NCI-H1105 treated with DMSO at 0.1 percent for 48 hours (cell line): Measurements from ENCODE around the gene ARL3.
A peak's percentile ranks its signal among the peaks of the same experiment; 100 is the strongest.
"Not testable (repeated sequence)": the region's sequence is repeated elsewhere in the genome, so short reads cannot be mapped to it uniquely, and the experiment has no call there.

ENCODE experiments used
- DNase-seq: peaks from one replicate; lab custom pipeline; 2025; lab: John Stamatoyannopoulos, UW

The ARL3 gene

DNA sequence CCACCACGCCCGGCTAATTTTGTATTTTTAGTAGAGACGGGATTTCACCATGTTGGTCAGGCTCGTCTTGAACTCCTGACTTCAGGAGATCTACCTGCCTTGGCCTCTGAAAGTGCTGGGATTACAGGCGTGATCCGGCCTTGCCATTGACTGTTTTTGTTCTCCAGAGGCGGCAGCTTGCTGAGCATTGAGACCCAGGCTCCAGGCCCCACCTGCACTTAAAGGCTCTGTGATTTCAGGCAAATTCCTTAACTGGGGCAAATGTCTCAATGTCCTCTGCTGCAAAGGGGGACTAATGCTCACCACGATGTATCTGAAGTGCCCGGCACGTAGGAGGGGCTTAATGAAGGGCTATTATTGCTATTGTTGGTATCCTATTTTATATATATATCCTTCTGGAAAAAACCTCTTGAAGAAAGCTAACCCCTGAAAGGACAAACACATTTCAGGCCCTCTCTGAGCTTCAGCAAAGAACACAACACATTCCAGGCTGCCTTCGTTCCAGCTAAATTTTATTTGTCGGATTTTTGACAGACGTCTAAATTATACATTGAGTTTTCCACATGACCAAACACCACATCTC, 40.9 kb downstream of the ARL3 start:
- DNase-seq = no peak

DNA sequence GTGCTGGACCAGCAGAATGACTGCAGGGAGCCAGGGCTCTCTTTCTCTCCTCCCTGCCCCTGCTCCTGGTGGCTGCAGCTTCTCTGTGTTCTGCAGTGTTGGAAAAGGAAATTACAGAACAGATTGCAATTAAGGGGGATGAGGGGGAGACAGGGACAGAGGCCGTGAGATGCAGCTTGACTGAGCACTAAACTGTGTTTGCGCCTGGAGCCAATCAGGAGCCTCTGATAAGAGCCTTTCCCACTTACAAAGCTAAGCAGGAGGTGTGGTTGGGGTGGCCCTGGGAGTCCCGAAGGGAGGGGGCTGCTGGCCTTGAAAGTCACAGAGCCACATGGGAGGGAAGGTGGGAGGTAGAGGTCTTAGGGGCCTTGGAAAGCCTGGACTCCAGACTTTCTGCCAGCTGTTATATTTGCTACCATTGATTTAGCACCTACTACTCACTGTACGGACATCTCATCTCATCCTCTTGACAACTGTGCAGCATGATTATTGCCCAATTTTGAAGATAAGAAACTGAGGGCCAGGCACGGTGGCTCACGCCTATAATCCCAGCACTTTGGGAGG, 43.2 kb downstream of the ARL3 start:
- no peak for DNase-seq

DNA sequence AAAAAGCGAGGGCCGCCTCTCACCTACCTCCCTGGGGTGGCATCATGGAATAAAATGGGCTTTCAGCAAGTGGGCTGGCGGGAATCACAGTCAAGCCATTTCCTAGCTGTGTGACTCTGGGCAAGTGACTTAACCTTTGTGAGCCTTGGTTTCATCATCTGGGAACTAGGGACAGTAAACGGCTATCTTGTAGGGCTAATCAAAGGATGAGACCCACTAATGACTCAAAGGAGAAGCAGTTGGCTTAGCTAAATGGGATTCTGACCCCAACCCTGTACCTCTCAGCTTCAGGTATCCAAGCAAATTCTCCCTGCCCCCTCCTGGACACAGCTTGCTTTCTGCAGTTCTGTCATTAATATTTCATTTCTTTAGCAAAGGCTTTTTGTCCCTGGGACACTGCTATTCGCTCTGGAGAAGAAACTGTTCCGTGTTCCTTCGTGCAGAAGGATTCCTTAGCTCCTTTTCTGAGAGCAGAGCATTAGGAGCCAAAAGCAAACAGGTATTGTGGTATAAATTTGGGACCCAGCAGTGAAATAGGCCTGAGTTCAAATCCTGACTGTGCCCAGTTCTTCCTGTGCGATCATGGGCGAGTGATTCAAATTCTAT, 44.0 kb downstream of the ARL3 start:
- no peak for DNase-seq

DNA sequence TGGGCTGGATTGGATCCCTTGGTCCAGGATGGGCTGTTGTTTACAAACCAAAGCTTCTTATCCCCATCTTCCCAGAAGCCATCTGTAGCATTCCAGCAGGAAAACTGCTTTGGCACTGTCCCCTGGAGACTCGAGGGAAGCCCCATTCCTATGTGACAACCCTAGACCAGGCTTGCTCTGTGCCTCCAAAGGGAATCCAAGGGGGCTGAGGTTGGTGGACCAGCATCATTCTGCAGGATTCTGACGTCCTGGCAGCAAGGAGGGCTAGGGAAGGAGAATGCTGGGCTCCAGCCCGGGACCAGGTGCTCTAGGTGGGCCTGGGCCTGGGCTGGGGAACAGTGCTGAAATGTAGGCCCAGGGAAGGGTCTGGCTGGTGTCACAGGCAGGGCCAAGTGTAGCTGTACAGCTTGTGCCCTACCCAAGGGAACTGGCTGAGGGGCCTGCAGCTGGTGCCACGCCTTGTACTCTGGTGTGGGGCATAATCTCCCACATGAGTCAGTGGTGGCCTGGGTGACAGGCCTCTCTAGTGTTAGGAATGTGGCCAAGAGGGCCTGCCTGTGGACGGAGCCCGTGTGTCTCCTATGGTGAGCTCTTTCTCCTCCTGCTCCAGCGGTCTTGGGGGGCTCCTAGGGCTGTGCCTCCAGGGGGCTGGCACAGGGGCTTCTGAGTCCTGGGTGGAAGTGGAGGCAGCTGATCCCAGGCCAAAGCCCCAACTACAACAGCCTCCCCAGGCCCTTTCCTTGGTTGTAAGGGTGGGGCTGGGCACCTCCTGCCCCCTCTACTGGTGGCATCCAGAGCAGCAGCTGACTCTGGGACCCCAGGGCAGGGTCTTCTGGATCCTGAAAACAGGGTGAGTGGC, 44.8 kb downstream of the ARL3 start:
- DNase-seq = no peak

DNA sequence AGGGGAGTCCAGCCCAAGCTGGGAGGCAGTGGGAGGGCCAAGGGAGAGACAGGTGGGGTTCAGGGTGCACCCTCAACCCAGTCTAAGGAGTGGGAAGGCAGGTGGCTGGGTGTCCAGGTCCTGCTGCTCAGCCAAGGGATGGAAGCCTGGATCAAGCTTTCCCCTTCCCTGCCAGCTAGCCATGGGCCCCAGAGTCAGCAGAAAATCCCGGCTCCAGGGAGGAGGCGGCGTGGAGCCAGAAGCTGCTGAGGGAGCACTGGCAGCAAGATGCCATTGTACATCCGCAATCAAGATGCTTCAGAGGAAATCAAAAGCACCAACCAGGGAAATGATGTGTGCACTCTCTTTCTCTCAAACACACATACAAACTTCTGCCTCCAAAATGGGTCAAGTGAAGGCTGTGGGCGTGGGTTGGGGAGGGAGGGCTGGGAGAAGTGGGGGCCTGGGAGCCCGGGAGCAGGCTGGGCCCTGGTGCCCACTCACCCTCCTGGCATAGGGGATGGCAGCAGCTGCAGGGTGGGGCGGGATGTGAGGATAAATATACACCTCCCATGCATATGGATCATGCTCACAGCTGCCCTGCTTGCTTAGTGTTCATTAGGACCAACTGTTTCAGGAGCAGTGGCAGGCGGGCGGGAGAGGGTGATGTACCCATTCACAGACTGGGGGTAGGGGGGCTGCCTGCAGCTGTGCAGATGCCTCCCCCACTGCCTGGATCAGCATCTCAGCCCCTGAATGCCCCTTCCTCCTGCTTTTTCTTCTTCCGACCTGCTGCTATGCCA, 45.7 kb downstream of the ARL3 start:
- no peak for DNase-seq

DNA sequence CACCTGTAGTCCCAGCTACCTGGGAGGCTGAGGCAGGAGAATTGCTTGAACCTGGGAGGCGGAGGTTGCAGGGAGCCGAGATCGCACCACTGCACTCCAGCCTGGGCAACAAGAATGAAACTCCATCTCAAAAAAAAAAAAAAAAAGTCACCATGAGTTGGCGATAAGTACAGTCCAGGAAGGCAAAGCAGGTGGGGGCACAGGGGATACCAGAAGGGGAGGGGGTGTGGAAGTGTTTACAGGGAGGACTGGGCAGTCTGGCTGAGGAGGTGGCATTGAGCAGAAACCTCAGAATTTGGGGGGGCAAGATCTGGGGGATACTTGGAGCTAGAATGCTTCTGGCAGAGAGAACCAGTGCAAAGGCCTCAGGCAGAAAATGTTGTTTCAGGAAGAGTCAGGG, 46.8 kb downstream of the ARL3 start:
- not testable (repeated sequence) for DNase-seq

DNA sequence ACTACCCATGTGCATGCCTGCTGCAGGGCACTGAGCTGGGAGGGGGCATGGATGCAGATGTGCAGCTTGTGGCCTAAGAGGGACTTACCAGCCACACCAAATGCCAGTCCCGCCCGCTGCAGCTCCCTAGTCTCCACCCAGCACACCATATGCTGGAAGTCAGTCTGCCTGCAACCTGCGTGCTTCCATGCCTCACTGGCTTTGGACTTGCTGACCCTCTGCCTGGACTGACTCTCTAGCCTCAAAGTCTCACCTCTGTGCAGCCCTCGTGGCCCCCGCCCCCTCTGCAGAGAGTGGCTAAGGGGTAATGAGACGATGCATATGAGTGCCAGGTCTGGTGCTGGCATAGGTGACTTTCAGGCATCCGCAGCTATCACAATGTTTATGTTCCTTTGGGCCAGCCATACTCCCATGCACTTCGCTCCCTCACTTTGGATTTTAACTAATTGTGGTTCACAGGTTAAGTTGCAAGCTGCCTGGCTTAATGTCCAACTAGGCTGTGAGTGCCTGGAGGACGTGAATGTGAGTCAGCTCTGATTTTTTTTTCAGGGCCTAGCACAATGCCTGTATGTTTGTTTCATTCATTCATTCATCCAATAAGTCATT, 48.2 kb downstream of the ARL3 start:
- DNase-seq = no peak

DNA sequence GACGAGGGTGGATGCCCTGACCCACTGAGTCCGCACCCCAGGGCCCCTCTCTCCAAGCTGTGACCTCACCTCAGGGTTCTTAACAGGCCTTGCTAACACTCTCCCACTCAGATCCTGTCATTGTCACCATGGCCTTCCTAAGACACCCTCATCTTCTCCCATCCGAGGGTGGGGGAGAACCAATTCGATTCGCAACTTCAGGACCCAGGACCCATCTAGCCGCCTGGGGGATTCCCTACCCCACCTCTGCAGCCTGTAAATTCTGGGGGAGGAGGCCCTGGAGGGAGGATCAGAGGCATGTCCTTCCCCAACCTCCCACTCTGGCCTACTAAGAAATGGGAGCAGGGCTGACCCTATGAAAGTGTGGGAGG, 52.6 kb downstream of the ARL3 start:
- no peak for DNase-seq

DNA sequence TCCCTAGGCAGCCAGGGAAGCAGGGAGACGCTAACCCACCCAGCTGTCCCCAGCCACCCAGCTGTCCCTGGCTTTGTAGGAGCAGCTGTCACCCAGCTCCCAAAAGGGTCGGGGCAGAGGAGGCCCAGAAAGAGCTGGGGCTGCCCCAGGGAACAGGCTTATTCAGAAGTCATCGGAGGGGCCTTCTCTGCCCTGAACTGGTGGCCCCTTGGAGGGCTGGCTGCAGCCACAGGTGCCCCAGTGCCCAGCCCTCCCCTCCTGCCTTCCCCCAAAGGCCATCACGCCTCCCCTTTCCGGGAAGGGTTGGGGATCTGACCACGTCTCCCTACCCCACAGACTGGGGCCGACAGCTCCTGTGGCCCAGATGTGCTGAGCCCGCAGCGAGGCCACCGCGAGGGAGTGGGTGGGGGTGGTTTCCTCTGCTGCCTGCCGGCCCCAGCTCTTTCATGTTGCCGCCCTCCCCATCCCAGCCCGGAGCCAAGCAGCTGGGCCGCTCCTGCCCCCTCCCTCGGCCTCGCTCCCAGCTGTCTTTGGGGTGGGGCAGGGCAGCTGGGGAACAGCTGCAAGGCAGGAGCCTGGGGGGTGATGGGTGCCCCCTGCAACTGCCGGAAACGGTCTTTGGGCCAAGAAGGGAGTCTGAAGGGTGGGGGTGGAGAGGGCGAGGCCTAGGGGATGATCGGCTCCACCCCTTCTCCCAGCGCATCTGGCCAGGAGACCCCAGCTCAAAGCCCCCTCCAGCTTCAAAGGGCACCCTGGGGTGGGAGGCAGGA, 53.1 kb downstream of the ARL3 start:
- peak; percentile 11 for DNase-seq

DNA sequence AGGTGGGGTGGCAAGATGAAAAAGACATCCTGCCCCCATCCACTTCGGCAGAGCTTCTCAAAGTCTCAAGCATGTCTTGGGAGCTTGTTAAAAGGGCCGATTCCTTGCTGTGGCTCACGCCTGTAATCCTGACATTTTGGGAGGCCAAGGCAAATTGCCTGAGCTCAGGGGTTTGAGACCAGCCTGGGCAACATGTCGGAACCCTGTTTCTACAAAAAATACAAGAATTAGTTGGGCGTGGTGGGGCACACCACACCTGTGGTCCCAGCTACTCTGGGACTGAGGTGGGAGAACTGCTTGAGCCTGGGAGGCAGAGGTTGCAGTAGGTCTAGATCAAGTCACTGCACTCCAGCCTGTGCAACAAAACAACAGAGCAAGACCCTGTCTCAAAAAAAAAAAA, 55.4 kb downstream of the ARL3 start:
- DNase-seq = no peak

DNA sequence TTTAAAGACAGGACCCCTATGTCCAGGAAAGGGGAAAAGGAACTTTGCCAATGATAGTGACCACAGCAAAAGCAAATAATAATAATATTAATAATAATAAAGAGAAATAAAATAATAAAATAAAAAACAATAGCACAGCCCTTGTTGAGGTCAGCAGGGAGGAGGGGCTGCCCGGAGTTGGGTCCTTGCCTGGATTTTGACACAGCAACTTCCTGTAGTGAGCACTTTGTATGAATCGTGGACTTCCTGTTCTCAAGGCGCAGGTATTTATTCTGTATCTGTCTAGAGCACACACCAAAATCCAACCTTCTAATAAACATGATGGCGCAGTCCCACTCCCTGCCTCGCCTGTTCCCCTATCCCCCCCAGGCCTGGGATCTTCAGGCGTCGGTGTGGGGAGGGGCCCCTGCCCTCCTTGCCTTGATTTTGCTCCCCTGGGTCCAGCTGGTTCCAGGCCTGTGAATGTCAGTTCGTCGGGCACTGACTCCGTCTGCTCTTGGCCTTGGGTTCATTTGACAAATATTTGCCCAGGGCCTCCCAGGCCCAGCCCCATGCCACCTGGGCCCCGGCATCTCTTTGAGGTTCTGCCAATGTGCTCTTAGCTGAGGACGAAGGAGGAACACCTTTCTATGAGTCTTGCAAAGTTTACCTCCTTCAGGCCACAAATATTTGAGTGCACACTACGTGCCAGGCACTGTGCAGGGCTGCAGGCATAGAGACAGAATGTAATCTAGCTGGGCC, 56.0 kb downstream of the ARL3 start:
- no peak for DNase-seq

DNA sequence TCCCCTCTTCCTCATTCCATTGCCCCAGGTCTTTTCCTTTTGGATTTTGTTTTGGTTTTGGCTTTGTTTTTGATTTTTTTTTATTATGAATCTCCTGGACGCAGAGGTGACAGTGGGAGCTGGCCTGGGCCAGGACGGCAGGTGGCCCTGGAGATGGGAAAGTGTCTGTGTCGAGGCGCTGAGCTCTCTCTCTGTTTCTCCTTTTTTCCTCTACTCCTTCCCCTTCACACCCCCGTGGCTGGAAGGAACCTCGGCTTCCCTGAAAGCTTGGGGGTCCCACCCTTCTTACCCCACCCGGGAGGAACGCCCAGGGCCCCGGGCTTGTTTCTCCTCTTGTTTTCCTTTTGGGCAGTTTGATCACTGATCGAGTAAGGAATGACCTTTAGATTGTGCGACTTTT, 56.7 kb downstream of the ARL3 start:
- no peak for DNase-seq

DNA sequence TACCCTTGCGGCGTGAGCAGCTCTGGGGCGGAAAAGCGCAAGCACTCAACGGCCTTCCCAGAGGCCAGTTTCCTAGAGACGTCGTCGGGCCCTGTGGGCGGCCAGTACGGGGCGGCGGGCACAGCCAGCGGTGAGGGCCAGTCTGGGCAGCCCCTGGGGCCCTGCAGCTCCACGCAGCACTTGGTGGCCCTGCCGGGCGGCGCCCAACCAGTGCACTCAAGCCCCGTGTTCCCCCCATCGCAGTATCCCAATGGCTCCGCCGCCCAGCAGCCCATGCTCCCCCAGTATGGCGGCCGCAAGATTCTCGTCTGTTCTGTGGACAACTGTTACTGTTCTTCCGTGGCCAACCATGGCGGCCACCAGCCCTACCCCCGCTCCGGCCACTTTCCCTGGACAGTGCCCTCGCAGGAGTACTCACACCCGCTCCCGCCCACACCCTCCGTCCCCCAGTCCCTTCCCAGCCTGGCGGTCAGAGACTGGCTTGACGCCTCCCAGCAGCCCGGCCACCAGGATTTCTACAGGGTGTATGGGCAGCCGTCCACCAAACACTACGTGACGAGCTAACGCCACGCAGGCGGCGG, 57.3 kb downstream of the ARL3 start:
- DNase-seq = no peak

DNA sequence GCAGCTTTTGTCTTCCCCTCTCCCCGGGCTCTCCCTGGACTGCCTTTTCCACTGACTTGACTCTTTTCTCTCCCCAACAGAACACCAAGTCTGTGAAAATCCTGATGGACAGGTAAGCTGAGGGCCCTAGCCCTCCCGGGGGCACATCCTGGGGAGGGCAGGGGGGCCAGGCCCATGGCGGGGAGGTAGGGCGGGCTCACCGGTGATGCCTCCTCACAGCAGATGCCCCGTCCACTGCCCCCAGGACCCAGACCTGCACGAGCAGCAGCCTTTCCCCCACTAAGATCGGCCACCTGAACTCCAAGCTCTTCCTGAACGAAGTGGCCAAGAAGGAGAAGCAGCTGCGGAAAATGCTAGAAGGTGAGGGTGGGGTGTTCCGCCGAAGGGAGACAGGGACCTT, 58.2 kb downstream of the ARL3 start:
- DNase-seq = no peak

DNA sequence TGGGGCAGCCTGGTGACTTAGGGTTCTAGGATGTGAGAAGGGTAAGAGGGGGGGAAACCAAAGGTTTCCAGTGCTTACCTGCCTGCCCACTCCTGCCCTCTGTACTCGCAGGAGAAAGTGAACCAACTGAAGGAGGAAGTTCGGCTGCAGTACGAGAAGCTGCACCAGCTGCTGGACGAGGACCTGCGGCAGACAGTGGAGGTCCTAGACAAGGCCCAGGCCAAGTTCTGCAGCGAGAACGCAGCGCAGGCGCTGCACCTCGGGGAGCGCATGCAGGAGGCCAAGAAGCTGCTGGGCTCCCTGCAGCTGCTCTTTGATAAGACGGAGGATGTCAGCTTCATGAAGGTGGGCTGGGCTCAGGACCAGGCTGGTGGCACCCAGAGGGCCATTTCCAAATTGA, 59.2 kb downstream of the ARL3 start:
- no peak for DNase-seq

DNA sequence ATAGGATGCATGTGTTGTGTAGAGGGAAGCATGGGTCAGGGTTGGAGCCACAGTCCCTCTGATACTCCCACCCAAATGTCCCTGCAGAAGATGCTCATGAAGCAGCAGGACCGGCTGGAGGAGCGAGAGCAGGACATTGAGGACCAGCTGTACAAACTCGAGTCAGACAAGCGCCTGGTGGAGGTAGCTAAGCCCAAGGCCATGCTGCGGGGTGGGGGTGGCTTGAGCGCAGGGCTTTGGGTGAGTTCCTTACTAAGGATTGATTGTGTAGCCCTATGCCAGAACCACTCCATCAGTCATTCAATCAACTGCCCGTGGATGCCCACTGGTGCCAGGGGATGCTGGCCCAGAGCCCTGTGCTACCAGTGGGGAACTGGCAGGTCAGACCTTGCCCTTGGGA, 59.6 kb downstream of the ARL3 start:
- DNase-seq = no peak

DNA sequence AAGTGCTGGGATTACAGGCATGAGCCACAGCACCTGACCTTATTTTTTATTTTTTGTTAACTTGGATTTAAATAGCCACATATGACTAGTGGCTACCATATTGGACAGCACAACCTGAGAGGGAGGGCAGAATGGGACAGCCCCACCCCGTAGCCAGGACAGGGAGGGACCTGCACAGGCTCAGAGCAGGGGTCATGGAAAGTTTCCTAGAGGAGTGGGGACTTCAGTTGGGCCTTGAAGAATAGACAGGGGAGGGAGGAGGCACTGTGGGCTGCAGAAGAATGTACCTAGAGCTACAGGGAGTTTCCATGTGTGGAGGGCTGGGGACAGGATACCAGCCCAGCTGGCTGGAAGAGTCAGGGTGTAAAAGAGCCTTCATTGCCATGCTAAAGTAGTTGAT, 61.1 kb downstream of the ARL3 start:
- DNase-seq = no peak

DNA sequence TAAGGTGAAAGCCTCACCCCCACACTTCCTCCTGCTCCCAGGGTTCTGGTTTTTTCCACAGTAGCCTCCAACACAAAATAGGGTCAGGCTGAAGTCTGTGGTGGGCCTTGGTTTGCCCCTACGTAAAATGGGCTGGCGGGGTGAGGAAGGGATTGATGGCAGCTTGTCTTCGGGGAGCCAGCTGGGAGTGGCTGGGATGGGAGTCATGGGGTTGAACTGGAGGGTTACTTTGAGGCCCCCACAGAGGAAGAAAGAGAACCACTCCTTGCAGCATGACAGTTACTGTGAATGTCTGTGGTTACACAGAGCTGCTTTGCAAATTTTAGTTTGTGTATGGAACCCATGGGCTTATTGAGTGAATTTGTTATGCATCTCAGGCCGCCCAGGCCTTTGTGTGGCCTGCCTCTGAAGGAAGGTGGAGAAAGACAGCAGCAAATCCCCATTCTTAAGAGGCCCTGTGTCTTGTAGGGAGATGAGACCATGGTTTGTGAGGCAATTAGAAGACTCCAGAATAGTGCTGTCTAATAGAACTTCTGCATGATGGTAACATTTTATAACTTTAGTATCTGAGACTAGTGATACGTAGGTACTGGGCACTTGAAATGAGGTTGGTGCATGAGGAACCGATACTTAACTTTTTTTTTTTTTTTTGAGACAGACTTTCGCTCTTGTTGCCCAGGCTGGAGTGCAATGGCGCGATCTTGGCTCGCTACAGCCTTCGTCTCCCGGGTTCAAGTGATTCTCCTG, 61.9 kb downstream of the ARL3 start:
- no peak for DNase-seq

DNA sequence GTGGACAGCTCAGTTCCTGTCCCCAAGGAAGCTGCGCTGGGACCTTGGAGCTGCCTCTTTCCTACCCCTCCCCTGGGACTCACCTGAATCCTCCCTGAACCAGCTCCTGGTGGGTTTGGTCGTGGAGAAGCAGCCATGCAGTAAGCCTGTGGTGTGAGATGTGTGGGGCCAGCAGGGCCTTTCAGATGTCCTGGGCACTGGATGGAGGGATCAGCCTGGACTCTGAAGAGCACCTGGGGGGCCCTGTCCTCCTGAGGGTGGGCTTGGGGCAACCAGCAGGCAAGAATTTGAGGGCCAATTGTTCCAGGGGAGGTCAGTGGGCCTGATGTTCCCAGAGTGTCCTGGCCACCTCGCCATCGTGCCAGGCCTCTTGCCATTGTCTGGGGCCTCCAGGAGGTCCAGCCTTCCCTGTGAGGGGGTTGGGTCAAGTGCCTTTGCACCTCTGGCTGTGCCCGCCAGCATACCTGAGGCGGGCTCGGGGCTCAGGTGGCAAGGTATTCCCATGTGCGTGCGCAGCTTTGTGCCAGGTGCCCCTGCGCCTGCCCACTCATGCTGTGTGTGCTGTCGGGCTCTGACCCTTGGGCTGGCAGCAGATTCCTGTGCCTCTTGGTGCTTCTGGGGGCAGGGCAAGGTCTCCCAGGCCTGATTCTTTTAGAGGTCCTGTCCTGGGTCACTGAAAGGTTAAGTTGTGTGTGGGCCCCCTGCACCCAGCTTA, 62.6 kb downstream of the ARL3 start:
- DNase-seq = no peak
